Neutrophil (primary cell): Measurements from ENCODE around the gene SAMD9L.

ENCODE experiments used
- H3K27ac ChIP-seq: fragments of 200-600 bp; sonication (generic); 2 replicates; pipeline ENCODE4 v1.5.1; 2016; ENCODE audit warnings: mild to moderate bottlenecking, moderate library complexity
- H3K27me3 ChIP-seq: fragments of 200-600 bp; sonication (generic); 2 replicates; pipeline ENCODE4 v1.6.0; 2016; ENCODE audit warnings: mild to moderate bottlenecking
- H3K36me3 ChIP-seq: fragments of 200-600 bp; sonication (generic); 2 replicates; pipeline ENCODE4 v1.5.1; 2017
- H3K4me1 ChIP-seq, 2 experiments: fragments of 200-600 bp in 1 of 2; sonication (generic) in 1 of 2; 1 replicate in 1 of 2; 2 replicates in 1 of 2; pipeline versions ENCODE4 v1.5.1 to v1.6.1; 2013 to 2016; ENCODE audit warnings: low read depth in 1 of 2, low read length in 1 of 2, mild to moderate bottlenecking in 1 of 2, moderate library complexity in 1 of 2; ENCODE audit not compliant: control insufficient read depth in 1 of 2, insufficient read depth in 1 of 2
- H3K4me3 ChIP-seq, 2 experiments: fragments of 200-600 bp in 1 of 2; sonication (generic) in 1 of 2; 1 replicate in 1 of 2; 2 replicates in 1 of 2; pipeline ENCODE4 v1.5.1; 2013 to 2016; ENCODE audit warnings: low read depth in 1 of 2, low read length in 1 of 2, mild to moderate bottlenecking in 1 of 2, moderate library complexity in 1 of 2
- H3K9me3 ChIP-seq: fragments of 200-600 bp; sonication (generic); 2 replicates; pipeline ENCODE4 v1.5.1; 2016
- CTCF ChIP-seq: fragments of 200-600 bp; sonication (generic); IDR thresholded peaks from 2 replicates; pipeline ENCODE4 v1.5.1; 2016; ENCODE audit warnings: antibody characterized with exemption

SAMD9L gene

DNA sequence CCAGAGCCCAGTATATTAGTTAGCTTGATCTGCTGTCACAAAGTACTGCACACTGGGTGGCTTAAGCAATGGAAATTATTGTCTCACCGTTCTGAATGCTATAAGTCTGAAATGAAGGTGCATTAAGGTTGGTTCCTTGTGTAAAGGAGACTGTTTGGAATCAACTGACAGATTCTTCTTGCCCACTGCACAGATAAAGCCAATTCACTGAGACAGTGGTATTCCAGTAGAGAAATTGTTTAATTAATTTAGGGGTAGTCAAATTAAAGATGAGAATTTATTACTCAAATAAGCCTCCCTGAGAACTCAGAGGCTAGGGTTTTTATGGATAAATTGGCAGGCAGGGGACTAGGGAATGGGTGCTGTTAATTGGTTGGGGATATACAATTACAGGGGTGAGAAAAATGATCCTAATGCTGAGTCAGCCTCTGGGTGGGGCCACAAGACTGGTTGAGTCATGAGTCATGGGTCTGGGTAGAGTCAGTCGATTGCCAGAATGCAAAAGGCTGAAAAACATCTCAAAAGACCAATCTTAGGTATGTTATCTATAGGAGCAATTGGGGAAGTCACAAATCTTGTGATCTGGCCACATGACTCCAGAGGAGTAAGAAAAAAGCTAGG lies 23.5 kb upstream of the SAMD9L start:
- Histone ChIP-seq H3K4me1 (no peaks in the 10 kb centered on the region), H3K4me3 (no peak overlapping the region), H3K36me3 (no peaks in the 10 kb centered on the region), H3K27me3 (no peaks in the 10 kb centered on the region), H3K9me3 (peaks cover 8% of the 10 kb centered on the region), H3K27ac (no peak overlapping the region)
- no peak for TF ChIP-seq CTCF

- Histone ChIP-seq H3K4me1 (no peaks in the 10 kb centered on the region), H3K27ac (no peak overlapping the region), H3K9me3 (no peaks in the 10 kb centered on the region), H3K4me3 (no peak overlapping the region), H3K36me3 (no peaks in the 10 kb centered on the region), H3K27me3 (no peaks in the 10 kb centered on the region)
- TF ChIP-seq CTCF = no peak
Observed at GRCh38 chr7:93165447-93165846, 17.3 kb upstream of the SAMD9L start.

DNA sequence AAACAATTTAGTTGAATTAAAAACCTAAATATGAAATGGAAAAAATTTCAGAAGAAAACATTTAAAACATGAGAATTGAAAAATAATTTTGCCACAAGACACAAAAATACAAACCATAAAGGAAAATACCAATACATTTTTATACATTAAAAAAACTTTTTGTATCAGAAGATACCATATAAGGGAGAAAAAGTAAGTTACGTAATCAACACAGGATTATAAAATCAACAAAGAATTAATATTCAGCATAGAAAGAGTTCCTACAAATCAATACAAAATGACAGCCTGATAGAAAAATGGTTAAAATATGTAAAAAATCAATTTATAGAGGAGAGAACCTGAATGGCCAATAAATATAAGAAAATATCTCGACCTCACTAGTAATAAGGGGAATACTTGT lies 16.6 kb upstream of the SAMD9L start:
- Histone ChIP-seq H3K4me3 (no peak overlapping the region), H3K9me3 (no peaks in the 10 kb centered on the region), H3K36me3 (no peaks in the 10 kb centered on the region), H3K27ac (no peak overlapping the region), H3K27me3 (no peaks in the 10 kb centered on the region), H3K4me1 (no peaks in the 10 kb centered on the region)
- TF ChIP-seq CTCF = no peak

GRCh38 chr7:93161181-93161762 lies 13.1 kb upstream of the SAMD9L start:
- H3K36me3 ChIP-seq = no peaks in the 10 kb centered on the region
- H3K27me3 ChIP-seq = no peaks in the 10 kb centered on the region
- no peaks in the 10 kb centered on the region for H3K4me1 ChIP-seq
- H3K9me3 ChIP-seq = no peaks in the 10 kb centered on the region
- no peak overlapping the region for H3K27ac ChIP-seq
- TF ChIP-seq CTCF = no peak
- H3K4me3 ChIP-seq = no peak overlapping the region

- Histone ChIP-seq H3K9me3 (no peaks in the 10 kb centered on the region), H3K4me3 (no peak overlapping the region), H3K4me1 (no peaks in the 10 kb centered on the region), H3K27me3 (no peaks in the 10 kb centered on the region), H3K27ac (no peak overlapping the region), H3K36me3 (no peaks in the 10 kb centered on the region)
- TF ChIP-seq CTCF = no peak
Observed at GRCh38 chr7:93160410-93160809, 12.2 kb upstream of the SAMD9L start.
